Activated CD4-positive, alpha-beta T cell treated with anti-CD3 and anti-CD28 coated beads for 36 hours (primary cell): ENCODE data around the gene TBXA2R. TPM values are rescaled to one million over a fixed set of nuclear protein-coding genes. Genes with fewer than 3 reads are reported as not detected.
"Not testable (repeated sequence)": the region's sequence is repeated elsewhere in the genome, so short reads cannot be mapped to it uniquely, and the experiment has no call there.

Experiments used
- ATAC-seq: fragments of 200-7000 bp; cut with Tn5 transposase; one replicate; pipeline ENCODE4 v1.10.0; 2021; ENCODE audit warnings: mild to moderate bottlenecking, moderate library complexity
- CTCF ChIA-PET: fragments of 350-600 bp; sonication (Branson Sonifier 250); formaldehyde crosslinking; loops from one replicate; lab custom pipeline; 2021; ENCODE audit warnings: antibody characterized with exemption; lab: Charles Lee
- POLR2A ChIA-PET: fragments of 350-600 bp; sonication (Branson Sonifier 250); formaldehyde crosslinking; loops from one replicate; lab custom pipeline; 2021; ENCODE audit warnings: antibody characterized with exemption, inconsistent platforms; lab: Charles Lee
- DNase-seq: peaks from one replicate; pipeline ENCODE4 v3.0.0-alpha.2; 2020
- H3K27ac Mint-ChIP-seq: one replicate; pipeline ENCODE4 v1.8.0; 2021; ENCODE audit warnings: mixed read lengths
- H3K27me3 Mint-ChIP-seq: one replicate; pipeline ENCODE4 v1.8.0; 2021; ENCODE audit warnings: mixed read lengths
- H3K36me3 Mint-ChIP-seq: one replicate; pipeline ENCODE4 v1.8.0; 2021; ENCODE audit warnings: low read depth, mixed read lengths
- H3K4me1 Mint-ChIP-seq: one replicate; pipeline ENCODE4 v1.8.0; 2021; ENCODE audit warnings: mixed read lengths
- H3K4me3 Mint-ChIP-seq: one replicate; pipeline ENCODE4 v1.8.0; 2021; ENCODE audit warnings: mild to moderate bottlenecking, moderate library complexity, mixed read lengths
- H3K9me3 Mint-ChIP-seq: one replicate; pipeline ENCODE4 v1.8.0; 2021; ENCODE audit warnings: low read depth, mixed read lengths
- intact Hi-C, 2 experiments: fragments of 100-400 bp; cut with DNase I in 1 of 2; cut with micrococcal nuclease in 1 of 2; formaldehyde crosslinking; loops; one replicate each; pipeline versions ENCODE4 v1.14.2 to v1.15.1; 2022 to 2024; cut with DNase I, micrococcal nuclease
- total RNA-seq, 2 experiments: library from RNA; stranded (reverse); gene quantifications; one replicate each; pipeline ENCODE4 v1.2.3, GENCODE V29; 2021

Gene TBXA2R
- total RNA-seq, 2 experiments from 2014 or later = 0.64 to 0.72 TPM

DNA sequence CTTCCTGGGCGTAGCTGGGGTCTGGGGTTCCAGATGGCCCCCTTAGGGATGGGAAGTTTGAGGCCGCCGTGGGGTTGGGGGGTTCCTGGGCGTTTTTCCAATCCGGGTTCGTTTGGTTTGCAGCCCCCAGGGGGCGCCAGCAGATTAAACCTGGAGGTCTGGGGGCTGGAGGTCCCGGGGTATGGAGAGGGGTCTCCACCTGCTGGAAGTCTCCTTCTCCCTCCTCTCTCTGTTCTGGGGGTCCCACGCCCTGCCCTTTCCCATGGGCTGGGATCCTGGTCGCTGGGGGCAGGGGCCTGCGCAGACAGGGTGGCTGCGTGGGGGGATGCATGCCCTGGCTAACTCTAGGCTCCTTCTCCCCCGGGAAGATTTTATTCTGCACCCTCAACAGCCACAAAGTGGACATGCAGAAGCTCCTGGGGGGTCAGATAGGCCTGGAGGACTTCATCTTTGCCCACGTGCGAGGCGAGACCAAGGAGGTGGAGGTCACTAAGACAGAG, 20.5 kb downstream of the TBXA2R start:
- POLR2A ChIA-PET = interaction anchor here (0.6 kb wide), 1 partner anchor 45 kb away, joined by 7 read pairs; no protein-coding TSS in a partner anchor
- H3K9me3 Mint-ChIP-seq = no peaks in the 10 kb centered on the region
- H3K4me1 Mint-ChIP-seq = no peaks in the 10 kb centered on the region
- no peaks in the 10 kb centered on the region for H3K36me3 Mint-ChIP-seq
- no peak overlapping the region for H3K27ac Mint-ChIP-seq
- H3K4me3 Mint-ChIP-seq = no peak overlapping the region
- ATAC-seq (no peak), DNase-seq (peak; percentile 63)
- CTCF ChIA-PET = interaction anchor here (0.6 to 1.4 kb wide), 7 partner anchors 11 to 69 kb away, joined by 3 to 6 read pairs (median 3); no protein-coding TSS in a partner anchor
- intact Hi-C loops = loop anchor here in 1 of 2 experiments (1.0 to 2.0 kb wide), 2 partner anchors 33 to 120 kb away; no protein-coding TSS in a partner anchor
- H3K27me3 Mint-ChIP-seq = no peaks in the 10 kb centered on the region

DNA sequence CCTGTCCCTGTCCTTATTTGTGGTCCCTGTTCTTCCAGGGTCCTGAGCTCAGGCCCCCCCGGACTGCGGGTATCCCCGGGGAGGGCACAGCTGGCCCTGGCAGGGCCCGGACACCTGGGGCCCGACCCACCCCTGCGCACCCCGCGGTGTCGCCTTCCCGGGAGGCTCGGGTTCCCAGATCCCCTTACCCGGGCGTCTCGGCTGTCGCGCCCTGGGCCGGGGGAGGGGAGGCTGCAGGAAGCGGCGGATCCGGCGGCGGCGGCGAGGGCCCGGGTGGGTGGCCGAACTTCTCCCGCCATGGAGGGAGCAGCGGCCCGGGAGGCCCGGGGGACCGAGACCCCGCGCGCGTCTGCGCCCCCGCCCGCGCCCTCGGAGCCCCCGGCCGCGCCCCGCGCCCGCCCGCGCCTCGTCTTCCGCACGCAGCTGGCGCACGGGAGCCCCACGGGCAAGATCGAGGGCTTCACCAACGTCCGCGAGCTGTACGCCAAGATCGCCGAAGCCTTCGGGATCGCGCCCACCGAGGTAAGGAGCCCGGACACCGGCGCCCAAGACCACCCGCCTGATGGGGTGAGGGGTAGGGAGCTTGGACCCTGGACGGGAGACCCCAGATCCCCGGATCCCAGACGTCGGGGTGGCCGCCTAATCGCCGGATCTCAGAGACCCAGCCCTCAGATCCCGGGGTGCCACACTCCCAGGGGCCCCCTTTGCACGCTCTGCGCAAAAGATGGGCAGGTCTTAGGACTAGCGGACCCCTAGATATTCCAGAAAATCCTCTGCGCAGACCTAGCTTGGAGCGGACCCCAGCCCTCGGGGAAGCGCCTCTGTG, 21.2 kb downstream of the TBXA2R start, which contains the start of gene GIPC3:
Gene GIPC3, plus strand, starts transcription at position 178 of the 826 bp plus-strand sequence. Its CDS starts 120 bp downstream, at position 298.
- intact Hi-C loops = loop anchor here in 1 of 2 experiments (1.0 to 2.0 kb wide), 2 partner anchors 33 to 121 kb away; no protein-coding TSS in a partner anchor
- ATAC-seq = peak; percentile 42
- H3K9me3 Mint-ChIP-seq = no peaks in the 10 kb centered on the region
- H3K36me3 Mint-ChIP-seq = no peaks in the 10 kb centered on the region
- peak; percentile 28 for DNase-seq
- no peaks in the 10 kb centered on the region for H3K27me3 Mint-ChIP-seq
- no peak within 1 kb of the TSS for H3K4me3 Mint-ChIP-seq
- ChIA-PET CTCF (interaction anchor here (0.6 to 1.4 kb wide), 9 partner anchors 11 to 301 kb away, joined by 3 to 6 read pairs (median 3); no protein-coding TSS in a partner anchor), POLR2A (interaction anchor here (0.6 kb wide), 2 partner anchors 45 to 157 kb away, joined by 4 to 7 read pairs; no protein-coding TSS in a partner anchor)
- no peaks in the 10 kb centered on the region for H3K4me1 Mint-ChIP-seq
- H3K27ac Mint-ChIP-seq = no peak within 1 kb of the TSS

DNA sequence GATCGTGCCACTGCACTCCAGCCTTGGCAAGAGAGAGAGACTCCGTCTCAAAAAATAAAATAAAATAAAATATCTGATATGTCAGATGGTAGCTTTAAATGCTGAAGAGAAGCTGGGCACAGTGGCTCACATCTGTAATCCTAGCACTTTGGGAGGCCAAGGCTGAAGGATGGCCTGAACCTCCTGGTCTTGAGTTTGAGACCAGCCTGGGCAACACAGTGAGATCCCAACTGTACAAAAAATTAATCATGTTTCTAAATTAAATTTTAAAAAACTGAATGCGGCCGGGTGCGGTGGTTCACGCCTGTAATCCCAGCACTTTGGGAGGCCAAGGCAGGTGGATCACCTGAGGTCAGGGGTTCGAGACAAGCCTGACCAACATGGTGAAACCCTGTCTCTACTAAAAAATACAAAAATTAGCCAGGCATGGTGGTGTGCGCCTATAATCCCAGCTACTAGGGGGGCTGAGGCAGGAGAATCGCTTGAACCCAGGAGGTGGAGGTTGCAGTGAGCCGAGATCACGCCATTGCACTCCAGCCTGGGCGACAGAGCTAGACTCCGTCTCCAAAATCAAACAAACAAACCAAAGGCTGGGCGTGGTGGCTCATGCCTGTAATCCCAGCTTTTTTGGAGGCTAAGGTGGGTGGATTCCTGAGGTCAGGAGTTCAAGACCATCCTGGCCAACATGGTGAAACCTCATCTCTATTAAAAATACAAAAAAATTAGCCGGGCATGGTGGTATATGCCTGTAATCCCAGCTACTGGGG, 22.5 kb downstream of the TBXA2R start:
- H3K27ac Mint-ChIP-seq, H3K4me1 Mint-ChIP-seq, intact Hi-C loops, DNase-seq, ATAC-seq, H3K27me3 Mint-ChIP-seq, H3K9me3 Mint-ChIP-seq, H3K4me3 Mint-ChIP-seq, H3K36me3 Mint-ChIP-seq: not testable (repeated sequence)
- ChIA-PET POLR2A (interaction anchor here (0.8 kb wide), 1 partner anchor 38 kb away, joined by 3 read pairs; no protein-coding TSS in a partner anchor), CTCF (interaction anchor here (0.6 to 1.2 kb wide), 7 partner anchors 14 to 925 kb away, joined by 3 to 6 read pairs (median 3); no protein-coding TSS in a partner anchor)

DNA sequence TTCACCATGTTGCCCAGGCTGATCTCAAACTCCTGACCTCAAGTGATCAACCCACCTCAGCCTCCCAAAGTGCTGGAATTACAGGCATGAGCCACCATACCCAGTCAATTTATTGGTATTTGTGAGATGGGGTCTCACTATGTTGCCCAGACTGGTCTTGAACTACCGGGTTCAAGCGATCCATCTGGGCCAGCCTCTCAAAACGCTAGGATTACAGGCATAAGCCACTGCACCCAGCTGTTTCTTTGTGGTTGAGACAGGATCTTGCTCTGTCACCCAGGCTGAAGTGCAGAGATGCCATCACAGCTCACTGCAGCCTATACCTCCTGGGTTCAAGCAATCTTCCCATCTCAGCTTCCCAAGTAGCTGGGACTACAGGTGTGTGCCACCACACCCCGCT, 24.9 kb downstream of the TBXA2R start:
- H3K4me1 Mint-ChIP-seq, H3K4me3 Mint-ChIP-seq, H3K36me3 Mint-ChIP-seq, DNase-seq, ATAC-seq, H3K9me3 Mint-ChIP-seq, H3K27me3 Mint-ChIP-seq, intact Hi-C loops, H3K27ac Mint-ChIP-seq: not testable (repeated sequence)
- ChIA-PET CTCF (interaction anchor here (0.5 to 1.5 kb wide), 2 partner anchors 10 to 223 kb away, joined by 3 to 7 read pairs; no protein-coding TSS in a partner anchor), POLR2A (interaction anchor here (0.6 kb wide), 1 partner anchor 64 kb away, joined by 4 read pairs; no protein-coding TSS in a partner anchor)

DNA sequence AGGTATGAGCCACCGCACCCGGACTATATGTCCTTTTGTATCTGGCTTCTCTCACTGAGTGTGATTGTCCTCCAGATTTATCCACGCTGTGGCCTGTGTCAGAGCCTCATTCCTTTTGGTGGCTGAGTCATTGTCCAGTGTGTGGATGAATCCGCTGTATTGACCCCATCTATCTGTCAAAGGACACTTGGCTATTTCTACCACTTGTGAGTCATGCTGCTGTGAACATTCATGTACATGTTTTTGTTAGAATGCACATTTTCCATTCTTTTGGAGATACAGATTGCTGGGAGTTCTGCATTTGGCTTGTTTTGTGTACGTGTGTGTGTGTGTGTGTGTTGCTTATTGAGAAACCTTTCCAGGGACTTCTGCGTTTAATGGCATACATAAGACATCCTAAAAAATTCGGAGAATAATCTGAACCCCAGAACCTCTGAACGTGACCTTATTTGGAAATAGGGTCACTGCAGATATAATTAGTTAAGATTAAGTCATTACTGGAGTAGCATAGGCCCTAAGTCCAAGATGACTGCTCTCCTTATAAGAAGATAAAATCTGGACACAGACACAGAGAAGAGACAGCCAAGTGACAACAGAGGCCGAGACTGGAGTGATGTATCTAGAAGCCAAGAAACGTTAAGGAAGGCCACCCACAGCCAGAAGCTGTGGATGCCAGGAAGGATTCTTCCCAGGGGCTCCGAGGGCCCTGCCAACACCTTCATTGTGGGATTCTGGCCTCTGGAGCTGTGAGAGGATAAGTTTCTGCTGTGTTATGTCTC, 26.3 kb downstream of the TBXA2R start:
- Mint-ChIP-seq H3K27ac (no peak overlapping the region), H3K27me3 (no peaks in the 10 kb centered on the region), H3K4me1 (no peaks in the 10 kb centered on the region), H3K4me3 (no peak overlapping the region), H3K9me3 (no peaks in the 10 kb centered on the region), H3K36me3 (peaks cover 2% of the 10 kb centered on the region)
- ChIA-PET POLR2A (interaction anchor here (1.1 kb wide), 1 partner anchor 12 kb away, joined by 3 read pairs; no protein-coding TSS in a partner anchor), CTCF (no interaction called here)
- DNase-seq = no peak
- intact Hi-C loops = no loop called here
- ATAC-seq = no peak

DNA sequence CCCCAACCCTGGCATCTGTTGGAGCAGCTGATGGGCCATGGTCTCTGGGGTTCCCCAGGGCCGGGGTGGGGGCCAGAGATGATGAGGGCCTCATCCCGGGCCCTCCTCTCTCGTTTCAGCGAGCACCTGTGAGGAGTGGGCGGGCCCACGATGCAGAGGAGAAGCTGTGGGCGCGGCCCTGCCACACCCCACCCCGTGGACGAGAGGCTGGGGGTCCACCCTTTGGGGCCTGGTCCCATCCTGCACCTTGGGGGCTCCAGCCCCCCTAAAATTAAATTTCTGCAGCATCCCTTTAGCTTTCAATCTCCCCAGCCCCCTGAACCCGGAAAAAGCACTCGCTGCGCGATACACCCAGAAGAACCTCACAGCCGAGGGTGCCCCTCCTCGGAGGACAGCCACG, 28.3 kb downstream of the TBXA2R start:
- no peak overlapping the region for H3K4me3 Mint-ChIP-seq
- no peaks in the 10 kb centered on the region for H3K9me3 Mint-ChIP-seq
- ATAC-seq (no peak), DNase-seq (no peak)
- POLR2A ChIA-PET = no interaction called here
- H3K36me3 Mint-ChIP-seq = peaks cover 12% of the 10 kb centered on the region
- H3K27ac Mint-ChIP-seq = no peak overlapping the region
- H3K27me3 Mint-ChIP-seq = no peaks in the 10 kb centered on the region
- H3K4me1 Mint-ChIP-seq = peaks cover 3% of the 10 kb centered on the region
- intact Hi-C loops = no loop called here
- CTCF ChIA-PET = no interaction called here

DNA sequence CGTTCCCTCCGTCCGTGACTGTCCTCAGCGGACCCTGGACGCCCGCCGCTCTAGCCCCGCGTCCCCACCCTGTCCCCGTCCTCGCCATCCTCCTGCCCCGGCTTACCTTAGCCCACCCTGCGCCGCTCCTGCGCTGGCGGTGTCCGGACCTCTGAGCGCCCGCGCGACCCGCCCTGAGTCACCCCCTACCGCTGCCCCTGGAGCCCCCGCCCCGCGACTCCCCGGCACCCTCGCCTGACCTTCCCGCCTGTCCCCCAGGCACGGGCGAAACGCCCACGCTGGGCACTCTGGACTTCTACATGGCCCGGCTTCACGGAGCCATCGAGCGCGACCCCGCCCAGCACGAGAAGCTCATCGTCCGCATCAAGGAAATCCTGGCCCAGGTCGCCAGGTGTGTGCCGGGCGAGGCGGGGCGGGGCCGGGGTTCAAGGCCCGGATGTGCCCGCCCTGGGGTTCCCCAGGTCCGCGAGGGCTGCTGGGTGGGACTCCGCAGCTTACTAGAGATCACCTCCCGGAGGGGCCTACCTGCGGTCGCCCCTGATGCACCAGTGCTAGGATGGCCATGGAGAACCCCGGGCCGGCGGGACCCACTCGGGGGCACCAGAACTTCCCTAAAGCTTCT, 28.8 kb downstream of the TBXA2R start:
- ChIA-PET POLR2A (no interaction called here), CTCF (no interaction called here)
- intact Hi-C loops = no loop called here
- Mint-ChIP-seq H3K4me1 (peaks cover 3% of the 10 kb centered on the region), H3K4me3 (no peak overlapping the region), H3K27me3 (no peaks in the 10 kb centered on the region), H3K9me3 (no peaks in the 10 kb centered on the region), H3K27ac (no peak overlapping the region), H3K36me3 (peaks cover 12% of the 10 kb centered on the region)
- DNase-seq (no peak), ATAC-seq (no peak)

DNA sequence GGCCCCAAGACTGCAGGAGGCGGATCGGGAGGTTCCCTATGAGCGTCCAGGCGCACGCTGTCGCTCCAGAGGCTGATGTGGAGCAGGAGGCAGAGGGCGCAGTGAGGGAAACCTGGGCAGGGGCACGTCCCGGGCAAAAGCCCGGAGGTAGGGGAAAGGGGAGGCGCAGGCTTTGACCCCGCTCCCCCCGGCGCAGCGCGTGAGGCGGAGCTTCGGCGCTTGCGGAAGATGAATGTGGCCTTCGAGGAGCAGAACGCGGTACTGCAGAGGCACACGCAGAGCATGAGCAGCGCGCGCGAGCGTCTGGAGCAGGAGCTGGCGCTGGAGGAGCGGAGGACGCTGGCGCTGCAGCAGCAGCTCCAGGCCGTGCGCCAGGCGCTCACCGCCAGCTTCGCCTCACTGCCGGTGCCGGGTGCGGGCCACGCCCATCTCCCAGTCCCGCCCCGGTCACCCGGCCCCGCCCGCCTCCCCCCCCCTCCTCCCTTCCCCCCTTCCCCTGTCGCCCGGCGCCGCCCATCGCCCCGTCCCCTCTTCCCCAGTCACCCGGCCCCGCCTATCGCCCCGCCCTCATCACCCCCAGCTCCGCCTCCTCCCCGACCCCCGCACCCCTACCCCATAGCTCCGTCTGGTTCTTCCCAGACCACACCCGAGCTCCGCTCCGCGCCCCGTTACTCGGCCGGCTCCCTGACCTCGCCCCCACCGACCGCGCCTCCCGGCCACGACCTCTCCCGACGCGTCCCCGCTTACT, 29.8 kb downstream of the TBXA2R start:
- Mint-ChIP-seq H3K4me3 (no peak overlapping the region), H3K27me3 (no peaks in the 10 kb centered on the region), H3K36me3 (peaks cover 12% of the 10 kb centered on the region), H3K4me1 (peaks cover 7% of the 10 kb centered on the region), H3K9me3 (no peaks in the 10 kb centered on the region), H3K27ac (no peak overlapping the region)
- ATAC-seq (no peak), DNase-seq (peak; percentile 25)
- ChIA-PET POLR2A (no interaction called here), CTCF (interaction anchor here (0.5 kb wide), 1 partner anchor 75 kb away, joined by 3 read pairs; no protein-coding TSS in a partner anchor)
- intact Hi-C loops = no loop called here

DNA sequence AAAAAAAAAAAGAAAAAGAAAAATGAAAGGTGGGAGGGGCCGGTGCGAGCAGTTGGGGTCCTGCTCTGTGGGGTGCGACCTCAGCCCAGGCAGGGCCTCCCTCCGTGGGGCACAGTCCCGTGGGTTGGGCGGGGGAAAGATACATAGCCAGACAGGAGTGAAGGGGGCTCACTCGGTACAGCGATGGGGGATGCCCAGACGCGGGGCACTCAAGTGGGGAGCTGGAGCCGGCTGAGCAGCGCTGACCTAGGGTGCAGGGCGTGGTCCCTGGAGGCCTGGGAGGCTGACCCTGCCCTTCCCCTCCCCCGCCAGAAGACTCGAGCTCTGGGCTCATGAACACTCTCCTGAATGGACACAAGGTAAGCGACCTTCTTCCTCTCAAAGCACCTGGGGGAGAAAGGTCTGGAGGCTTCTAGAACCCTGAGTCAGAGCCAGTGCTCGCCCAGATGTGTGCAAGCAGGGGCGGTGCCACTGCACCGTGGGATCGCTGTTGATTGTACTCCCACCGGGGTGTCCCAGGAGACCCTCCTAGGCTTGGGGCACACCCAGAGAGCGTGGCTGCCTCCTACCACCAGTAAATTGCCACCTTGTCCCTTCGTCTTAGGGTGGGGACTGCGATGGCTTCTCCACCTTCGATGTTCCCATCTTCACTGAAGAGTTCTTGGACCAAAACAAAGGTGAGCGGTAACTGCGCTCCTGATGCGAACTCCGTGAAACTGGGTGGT, 30.6 kb downstream of the TBXA2R start:
- Mint-ChIP-seq H3K4me1 (peaks cover 11% of the 10 kb centered on the region), H3K27ac (no peak overlapping the region), H3K36me3 (peaks cover 12% of the 10 kb centered on the region), H3K4me3 (no peak overlapping the region), H3K27me3 (no peaks in the 10 kb centered on the region), H3K9me3 (no peaks in the 10 kb centered on the region)
- ATAC-seq (no peak), DNase-seq (no peak)
- intact Hi-C loops = loop anchor here in 1 of 2 experiments (1.0 kb wide), 1 partner anchor 31 kb away; no protein-coding TSS in a partner anchor
- CTCF ChIA-PET = interaction anchor here (0.5 kb wide), 1 partner anchor 74 kb away, joined by 3 read pairs; no protein-coding TSS in a partner anchor
- POLR2A ChIA-PET = no interaction called here
